Stimulated activated CD4-positive, alpha-beta T cell treated with anti-CD3 and anti-CD28 coated beads, Interleukin-12 subunit alpha, Interleukin-12 subunit beta, amount 100 ng/mL, for 48 hours (primary cell): ENCODE measurements around the gene UNC93A.

Source experiments
- DNase-seq, 3 donors: peaks; one replicate each; pipeline ENCODE4 v3.0.0-alpha.2; 2020; ENCODE audit warnings: low read depth in 2 of 3, low spot score in 1 of 3

The UNC93A gene

DNA sequence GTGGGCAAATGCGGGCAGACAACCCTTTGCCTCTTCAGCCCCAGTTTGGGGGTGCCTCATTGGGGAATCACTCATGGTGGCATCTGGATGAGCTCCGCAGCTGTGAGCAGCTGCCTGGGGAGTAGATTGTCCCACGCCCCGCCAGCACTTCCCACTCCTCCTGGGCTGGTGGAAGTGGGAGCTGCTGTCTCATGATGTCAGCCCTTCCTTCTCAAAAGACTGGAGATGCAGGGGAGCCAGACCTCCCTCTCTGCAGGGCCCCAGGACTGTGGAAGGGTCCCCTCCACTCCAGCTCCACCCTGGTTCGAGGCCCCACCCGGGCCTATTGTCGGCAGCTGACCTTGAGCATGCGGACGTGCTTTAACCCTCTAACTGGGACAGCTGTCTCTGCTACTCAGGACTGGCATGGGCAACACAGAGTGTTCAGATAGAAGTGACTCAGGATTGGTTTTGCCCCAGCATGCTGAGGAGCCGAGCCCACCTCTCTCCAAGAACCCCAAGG, 2.0 kb downstream of the UNC93A start:
- DNase-seq: no peak

- DNase-seq: no peak
Measured at GRCh38 chr6:167293590-167294091, 2.5 kb downstream of the UNC93A start.

- no peak for DNase-seq
Measured at GRCh38 chr6:167294241-167294640, 3.1 kb downstream of the UNC93A start.

- no peak for DNase-seq
Measured at GRCh38 chr6:167294651-167295494, 3.8 kb downstream of the UNC93A start.

DNA sequence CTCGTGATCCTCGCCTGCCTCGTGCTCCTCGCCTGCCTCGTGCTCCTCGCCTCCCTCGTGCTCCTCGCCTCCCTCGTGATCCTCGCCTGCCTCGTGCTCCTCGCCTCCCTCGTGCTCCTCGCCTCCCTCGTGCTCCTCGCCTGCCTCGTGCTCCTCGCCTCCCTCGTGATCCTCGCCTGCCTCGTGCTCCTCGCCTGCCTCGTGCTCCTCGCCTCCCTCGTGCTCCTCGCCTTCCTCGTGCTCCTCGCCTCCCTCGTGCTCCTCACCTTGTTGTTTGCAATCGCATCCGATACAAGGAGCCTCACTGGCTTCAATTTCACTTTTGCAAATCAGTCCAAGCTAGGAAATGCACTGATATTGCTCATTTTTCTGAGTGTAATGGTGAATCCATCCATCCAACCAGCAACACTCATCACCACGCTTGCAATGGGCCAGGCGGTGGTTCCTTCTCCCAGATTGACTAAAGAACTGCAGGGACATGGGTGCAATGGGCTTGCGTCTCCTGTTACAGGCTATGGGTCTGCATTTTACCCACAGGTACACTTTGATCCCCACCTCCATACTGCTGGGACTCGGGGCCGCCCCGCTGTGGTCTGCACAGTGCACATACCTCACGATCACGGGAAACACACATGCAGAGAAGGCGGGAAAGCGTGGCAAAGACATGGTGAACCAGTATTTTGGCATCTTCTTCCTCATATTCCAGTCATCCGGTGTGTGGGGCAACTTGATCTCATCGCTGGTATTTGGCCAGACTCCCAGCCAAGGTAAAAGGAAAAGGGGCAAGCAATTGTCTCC, 4.6 kb downstream of the UNC93A start:
- DNase-seq: no peak

GRCh38 chr6:167296293-167296690, 5.2 kb downstream of the UNC93A start:
- DNase-seq: no peak

DNA sequence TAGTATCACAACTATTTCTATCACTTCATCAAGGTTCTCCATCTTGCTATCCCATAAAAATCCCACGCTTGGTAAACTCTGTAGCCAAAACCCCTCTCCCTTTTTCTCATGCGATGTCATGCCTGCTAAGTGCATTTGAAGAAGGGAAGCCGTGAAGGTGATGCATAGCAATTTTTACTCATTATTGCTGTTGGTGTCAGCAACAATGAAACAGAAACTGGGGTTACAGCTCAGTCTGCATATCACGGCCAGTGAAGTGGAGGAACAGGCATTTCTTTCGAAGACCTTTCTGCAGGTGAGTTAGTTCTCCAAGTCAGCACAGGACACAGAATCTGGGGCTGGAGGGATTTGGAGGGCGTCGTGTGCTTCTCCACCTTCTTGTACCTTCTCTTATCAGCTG, 5.8 kb downstream of the UNC93A start:
- no peak for DNase-seq

DNA sequence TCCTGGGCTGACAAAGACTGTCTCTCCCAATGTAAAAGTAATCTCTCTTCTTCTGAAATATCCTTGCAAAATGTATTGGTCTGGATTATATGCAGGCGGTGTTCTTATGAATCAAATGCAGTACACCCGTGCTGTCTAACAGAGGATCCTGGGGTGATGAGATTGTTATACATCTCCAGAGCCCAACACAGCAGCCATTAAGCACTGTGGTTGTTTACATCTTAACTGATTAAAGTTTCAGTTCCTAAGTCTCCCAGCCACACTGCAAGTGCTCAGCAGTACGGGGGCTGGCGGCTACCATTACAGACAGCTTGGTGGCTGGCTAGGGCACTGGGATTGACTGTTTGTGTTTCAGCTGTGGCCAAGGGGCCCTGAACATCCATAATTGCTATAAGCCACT, 7.0 kb downstream of the UNC93A start:
- no peak for DNase-seq

DNA sequence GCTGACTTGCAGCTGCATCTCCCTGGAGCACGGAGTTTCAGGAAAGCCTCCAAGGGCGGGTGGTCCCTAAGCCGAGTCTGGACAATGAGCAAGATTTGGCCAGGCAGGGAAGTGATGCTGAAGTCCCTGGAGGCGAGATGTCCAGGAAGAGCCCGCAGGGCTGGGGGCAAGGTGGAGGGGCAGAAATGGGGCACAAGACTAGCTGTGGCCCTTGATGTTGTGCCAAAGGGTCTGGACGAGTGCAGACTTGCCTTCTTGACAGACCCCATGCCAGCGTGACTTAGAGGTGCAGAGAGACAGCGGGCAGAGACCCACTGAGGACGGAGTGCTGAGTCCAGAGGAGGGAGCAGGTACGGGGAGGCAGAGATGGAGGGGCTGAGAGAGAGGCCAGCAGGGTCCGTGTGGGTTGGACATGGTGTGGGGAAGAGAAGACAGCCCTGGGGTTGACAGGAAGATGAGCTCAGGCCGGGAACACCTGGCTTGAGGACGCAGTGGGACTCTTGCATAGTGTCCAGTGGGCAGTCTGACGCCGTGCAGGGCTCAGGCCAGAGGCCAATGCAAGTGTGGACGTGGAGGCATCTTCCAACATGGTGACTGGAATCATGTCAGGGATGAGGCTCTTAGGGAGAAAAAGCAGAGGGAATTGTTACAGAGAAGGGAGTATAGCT, 8.7 kb downstream of the UNC93A start:
- no peak for DNase-seq

GRCh38 chr6:167300902-167301777, 10.0 kb downstream of the UNC93A start:
- DNase-seq: no peak

DNA sequence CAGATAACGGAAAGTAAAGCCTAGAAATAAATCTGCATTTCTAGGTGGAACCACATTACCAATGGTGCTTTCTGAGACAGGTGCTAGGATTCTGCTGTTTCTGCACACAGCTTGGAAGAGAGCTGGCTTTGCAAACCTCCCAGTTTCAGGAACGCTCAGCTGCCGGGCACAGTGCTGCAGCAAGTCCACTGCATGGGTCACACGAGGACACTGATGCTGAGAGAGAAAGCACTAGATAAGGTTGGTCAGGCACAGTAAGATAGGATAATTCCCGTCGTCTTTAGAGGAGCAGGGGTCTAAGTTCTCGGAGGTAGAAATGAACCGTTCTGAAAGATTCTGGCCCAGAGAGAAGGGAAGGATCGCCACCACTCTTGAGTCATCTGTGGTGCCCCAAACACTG, 11.0 kb downstream of the UNC93A start:
- no peak for DNase-seq

- no peak for DNase-seq
Measured at GRCh38 chr6:167302796-167303195, 11.7 kb downstream of the UNC93A start.

- no peak for DNase-seq
Measured at GRCh38 chr6:167303675-167304625, 12.8 kb downstream of the UNC93A start.

GRCh38 chr6:167304912-167305311, 13.8 kb downstream of the UNC93A start:
- no peak for DNase-seq

DNA sequence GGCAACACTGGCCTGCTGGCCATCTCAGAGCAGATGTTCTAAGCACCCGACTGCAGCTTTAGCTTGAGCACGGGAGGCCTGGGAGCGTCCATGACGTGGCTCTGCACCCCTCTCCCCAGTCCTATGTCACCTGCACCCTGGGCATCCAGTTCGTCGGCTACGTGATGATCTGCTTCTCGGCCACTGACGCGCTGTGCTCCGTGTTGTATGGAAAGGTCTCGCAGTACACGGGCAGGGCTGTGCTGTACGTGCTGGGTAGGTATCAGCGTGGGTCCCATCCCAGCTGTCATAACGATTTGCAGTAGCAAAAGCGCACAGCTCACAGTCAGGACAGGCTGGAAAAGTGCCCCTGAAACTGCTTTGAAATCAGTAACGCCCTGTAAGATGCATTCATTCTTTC, 14.7 kb downstream of the UNC93A start:
- no peak for DNase-seq

- DNase-seq: no peak
Measured at GRCh38 chr6:167306401-167306998, 15.4 kb downstream of the UNC93A start.

GRCh38 chr6:167307342-167307955, 16.3 kb downstream of the UNC93A start:
- no peak for DNase-seq

DNA sequence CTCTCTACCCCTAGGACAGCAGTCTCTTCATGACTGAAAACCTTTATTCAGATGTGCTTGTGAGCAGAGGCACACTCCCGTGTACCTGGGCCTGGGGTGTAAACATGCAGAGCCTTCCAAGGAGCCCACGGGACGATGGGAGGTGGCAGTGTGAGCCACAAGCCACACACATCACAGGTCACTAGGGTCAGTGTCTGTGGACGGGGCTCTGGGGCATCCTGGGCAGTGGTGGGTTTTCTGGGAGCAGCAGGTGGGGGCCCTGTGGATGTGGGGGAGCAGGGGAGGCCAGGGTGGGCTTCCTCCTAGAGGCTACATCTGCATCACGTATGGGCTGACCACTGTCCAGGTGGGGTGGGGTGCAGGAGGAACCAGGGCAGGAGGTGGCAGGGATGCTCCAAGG, 17.1 kb downstream of the UNC93A start:
- no peak for DNase-seq
